BE2C (cell line): ENCODE measurements around the gene BRIP1.

Source experiments
- DNase-seq: peaks from one replicate; pipeline ENCODE4 v3.0.0-alpha.2; 2020
- H3K27me3 ChIP-seq: fragments of 250-450 bp; sonication (Bioruptor Pico); 2 replicates; pipeline ENCODE4 v1.5.1; 2020; ENCODE audit warnings: mild to moderate bottlenecking
- H3K36me3 ChIP-seq: fragments of 250-450 bp; sonication (Bioruptor Pico); 2 replicates; pipeline ENCODE4 v1.5.1; 2020; ENCODE audit warnings: mild to moderate bottlenecking
- H3K4me1 ChIP-seq: fragments of 250-450 bp; sonication (Bioruptor Pico); 2 replicates; pipeline ENCODE4 v1.5.1; 2020
- H3K4me3 ChIP-seq: 2 replicates; pipeline ENCODE4 v1.5.1; 2011; ENCODE audit warnings: low read depth, low read length
- H3K9me3 ChIP-seq: fragments of 250-450 bp; sonication (Bioruptor Pico); 2 replicates; pipeline ENCODE4 v1.5.1; 2020
- TF ChIP-seq, protein P1 (sequence below): IDR thresholded peaks from 2 replicates; pipeline ENCODE4 v1.5.1; 2012; ENCODE audit warnings: mild to moderate bottlenecking, low read depth, low read length

BRIP1 gene

DNA sequence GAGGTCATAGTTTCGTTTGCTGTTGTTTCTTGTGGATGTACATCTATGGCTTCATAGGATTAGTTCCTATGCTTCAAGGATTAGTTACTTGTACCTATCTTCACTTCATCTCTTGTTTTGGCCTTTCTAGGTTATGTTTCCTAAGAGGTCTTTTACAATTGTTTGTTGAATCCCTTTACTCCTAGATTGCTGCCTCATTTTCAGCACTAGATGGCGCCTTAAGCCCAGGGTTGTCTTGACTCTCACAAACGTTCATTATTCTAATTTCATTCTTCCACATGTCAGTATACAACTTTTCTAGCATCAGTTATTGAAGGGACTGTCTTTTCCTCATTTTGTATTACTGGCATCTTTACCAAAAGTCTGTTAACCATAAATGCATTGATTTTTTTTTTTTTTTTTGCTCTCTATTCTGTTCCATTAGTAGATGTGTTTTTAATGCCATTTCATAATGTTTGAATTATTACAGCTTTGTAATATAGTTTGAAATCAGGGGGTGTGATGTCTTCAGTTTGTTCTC lies 227.4 kb downstream of the BRIP1 start:
- no peaks in the 10 kb centered on the region for H3K4me1 ChIP-seq
- no peaks in the 10 kb centered on the region for H3K9me3 ChIP-seq
- no peak overlapping the region for H3K4me3 ChIP-seq
- no peaks in the 10 kb centered on the region for H3K27me3 ChIP-seq
- H3K36me3 ChIP-seq = no peaks in the 10 kb centered on the region
- TF ChIP-seq, protein P1, sequence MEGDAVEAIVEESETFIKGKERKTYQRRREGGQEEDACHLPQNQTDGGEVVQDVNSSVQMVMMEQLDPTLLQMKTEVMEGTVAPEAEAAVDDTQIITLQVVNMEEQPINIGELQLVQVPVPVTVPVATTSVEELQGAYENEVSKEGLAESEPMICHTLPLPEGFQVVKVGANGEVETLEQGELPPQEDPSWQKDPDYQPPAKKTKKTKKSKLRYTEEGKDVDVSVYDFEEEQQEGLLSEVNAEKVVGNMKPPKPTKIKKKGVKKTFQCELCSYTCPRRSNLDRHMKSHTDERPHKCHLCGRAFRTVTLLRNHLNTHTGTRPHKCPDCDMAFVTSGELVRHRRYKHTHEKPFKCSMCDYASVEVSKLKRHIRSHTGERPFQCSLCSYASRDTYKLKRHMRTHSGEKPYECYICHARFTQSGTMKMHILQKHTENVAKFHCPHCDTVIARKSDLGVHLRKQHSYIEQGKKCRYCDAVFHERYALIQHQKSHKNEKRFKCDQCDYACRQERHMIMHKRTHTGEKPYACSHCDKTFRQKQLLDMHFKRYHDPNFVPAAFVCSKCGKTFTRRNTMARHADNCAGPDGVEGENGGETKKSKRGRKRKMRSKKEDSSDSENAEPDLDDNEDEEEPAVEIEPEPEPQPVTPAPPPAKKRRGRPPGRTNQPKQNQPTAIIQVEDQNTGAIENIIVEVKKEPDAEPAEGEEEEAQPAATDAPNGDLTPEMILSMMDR = peak; percentile 94
- DNase-seq = peak; percentile 69

DNA sequence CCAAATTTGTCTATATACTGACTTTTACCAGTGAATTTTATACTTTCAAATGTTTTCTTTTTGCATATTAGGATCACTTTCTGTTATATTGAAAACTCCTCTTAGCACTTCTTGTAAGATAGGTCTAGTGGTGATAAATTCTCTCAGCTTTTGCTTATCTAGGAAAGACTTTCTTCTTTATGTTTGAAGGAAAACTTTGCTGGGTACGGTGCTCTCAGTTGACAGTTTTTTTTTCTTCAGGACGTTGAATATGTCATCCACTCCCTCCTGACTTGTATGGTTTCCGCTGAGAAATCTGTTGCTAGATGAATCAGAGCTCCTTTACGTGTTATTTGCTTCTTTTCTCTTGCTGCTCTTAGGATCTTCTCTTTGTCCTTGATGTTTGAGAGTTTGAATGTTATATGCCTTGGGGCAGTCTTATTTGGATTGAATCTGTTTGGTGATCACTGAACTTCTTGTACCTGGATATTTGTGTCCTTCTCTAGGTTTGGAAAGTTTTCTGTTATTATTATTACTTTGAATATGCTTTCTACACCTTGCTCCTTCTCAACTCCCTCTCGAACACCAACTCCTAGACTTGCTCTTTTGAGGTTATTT lies 228.3 kb downstream of the BRIP1 start:
- H3K4me1 ChIP-seq = no peaks in the 10 kb centered on the region
- H3K36me3 ChIP-seq = no peaks in the 10 kb centered on the region
- TF ChIP-seq, protein P1 = no peak
- no peak for DNase-seq
- no peaks in the 10 kb centered on the region for H3K27me3 ChIP-seq
- H3K9me3 ChIP-seq = no peaks in the 10 kb centered on the region
- no peak overlapping the region for H3K4me3 ChIP-seq

- Histone ChIP-seq H3K4me3 (no peak overlapping the region), H3K27me3 (no peaks in the 10 kb centered on the region), H3K4me1 (no peaks in the 10 kb centered on the region), H3K36me3 (no peaks in the 10 kb centered on the region), H3K9me3 (no peaks in the 10 kb centered on the region)
- TF ChIP-seq, protein P1 = no peak
- DNase-seq = no peak
These were observed 229.3 kb downstream of the BRIP1 start for GRCh38 chr17:61634011-61634539.

DNA sequence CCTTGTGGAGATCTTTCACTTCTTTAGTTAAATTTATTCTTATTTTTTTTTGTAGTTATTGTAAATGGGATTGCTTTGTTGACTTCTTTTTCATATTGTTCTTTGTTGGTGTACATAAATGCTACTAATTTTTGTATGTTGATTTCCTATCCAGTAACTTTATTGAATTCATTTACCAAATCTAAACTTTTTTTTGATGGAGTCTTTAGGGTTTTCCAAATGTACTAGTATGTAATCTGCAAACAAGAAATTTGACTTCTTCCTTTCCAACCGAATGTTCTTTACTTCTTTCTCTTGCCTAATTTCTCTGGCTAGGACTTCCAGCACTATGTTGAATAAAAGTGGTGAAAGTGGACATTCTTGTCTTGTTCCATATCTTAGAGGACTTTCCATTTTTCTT lies 230.5 kb downstream of the BRIP1 start:
- Histone ChIP-seq H3K9me3 (no peaks in the 10 kb centered on the region), H3K4me1 (no peaks in the 10 kb centered on the region), H3K4me3 (no peak overlapping the region), H3K27me3 (no peaks in the 10 kb centered on the region), H3K36me3 (no peaks in the 10 kb centered on the region)
- TF ChIP-seq, protein P1 = no peak
- no peak for DNase-seq

GRCh38 chr17:61631800-61632199 lies 231.5 kb downstream of the BRIP1 start:
- Histone ChIP-seq H3K4me3 (no peak overlapping the region), H3K27me3 (no peaks in the 10 kb centered on the region), H3K36me3 (no peaks in the 10 kb centered on the region), H3K4me1 (no peaks in the 10 kb centered on the region), H3K9me3 (no peaks in the 10 kb centered on the region)
- TF ChIP-seq, protein P1 = no peak
- no peak for DNase-seq
